ENCODE results near the gene ULK2. TPM values are rescaled to one million over a fixed set of nuclear protein-coding genes. Genes with fewer than 3 reads are reported as not detected.

Gene ULK2
- total RNA-seq, 4 donors from 2014 or later: 31.6 to 54.8 (median 45.9) TPM

DNA sequence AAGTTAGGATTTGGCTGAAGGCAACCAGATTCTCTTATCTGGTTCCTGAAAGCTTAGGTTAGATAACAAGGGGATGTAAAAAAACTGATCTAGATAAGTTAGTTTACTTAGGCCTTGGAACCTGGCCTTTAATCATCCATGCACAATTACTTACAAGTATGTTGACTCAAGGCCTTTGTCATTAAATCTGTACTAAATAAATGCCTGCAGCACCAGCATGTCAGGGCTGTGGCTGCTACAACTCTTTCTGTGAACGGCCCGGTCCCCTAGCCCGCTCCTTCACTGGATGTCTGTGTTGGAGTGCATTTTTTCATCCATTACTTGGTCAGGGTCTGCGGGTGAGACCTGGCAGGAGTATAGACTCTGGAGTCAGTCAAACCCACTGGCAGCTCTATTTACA is 71.3 kb downstream of the ULK2 start:
- Histone ChIP-seq H3K36me3 (peaks cover 15 to 98% (median 15%) of the 10 kb centered on the region in 3 donors), H3K4me1 (no peaks in the 10 kb centered on the region), H3K27ac (no peak overlapping the region), H3K4me3 (no peak overlapping the region), H3K27me3 (no peaks in the 10 kb centered on the region), H3K9me3 (peaks cover 0 to 9% (median 0%) of the 10 kb centered on the region in 4 donors)
- WGBS, 2 donors: 92 to 99% methylated on average over 4 of the region's 4 CpGs
- DNase-seq (ENCODE audit: low spot score in 2 of 2): no peak
- TF ChIP-seq, protein P1, sequence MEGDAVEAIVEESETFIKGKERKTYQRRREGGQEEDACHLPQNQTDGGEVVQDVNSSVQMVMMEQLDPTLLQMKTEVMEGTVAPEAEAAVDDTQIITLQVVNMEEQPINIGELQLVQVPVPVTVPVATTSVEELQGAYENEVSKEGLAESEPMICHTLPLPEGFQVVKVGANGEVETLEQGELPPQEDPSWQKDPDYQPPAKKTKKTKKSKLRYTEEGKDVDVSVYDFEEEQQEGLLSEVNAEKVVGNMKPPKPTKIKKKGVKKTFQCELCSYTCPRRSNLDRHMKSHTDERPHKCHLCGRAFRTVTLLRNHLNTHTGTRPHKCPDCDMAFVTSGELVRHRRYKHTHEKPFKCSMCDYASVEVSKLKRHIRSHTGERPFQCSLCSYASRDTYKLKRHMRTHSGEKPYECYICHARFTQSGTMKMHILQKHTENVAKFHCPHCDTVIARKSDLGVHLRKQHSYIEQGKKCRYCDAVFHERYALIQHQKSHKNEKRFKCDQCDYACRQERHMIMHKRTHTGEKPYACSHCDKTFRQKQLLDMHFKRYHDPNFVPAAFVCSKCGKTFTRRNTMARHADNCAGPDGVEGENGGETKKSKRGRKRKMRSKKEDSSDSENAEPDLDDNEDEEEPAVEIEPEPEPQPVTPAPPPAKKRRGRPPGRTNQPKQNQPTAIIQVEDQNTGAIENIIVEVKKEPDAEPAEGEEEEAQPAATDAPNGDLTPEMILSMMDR (IDR thresholded peaks at IDR 0.05): no peak
- TF ChIP-seq EP300 (IDR thresholded peaks at IDR 0.05) (no peak), POLR2A (IDR thresholded peaks at IDR 0.05) (no peak)

- no peak overlapping the region for H3K4me3 ChIP-seq
- 93% methylated on average over 3 of the region's 3 CpGs for WGBS, 2 donors
- DNase-seq (ENCODE audit: low spot score in 2 of 2): no peak
- peaks cover 8 to 94% (median 15%) of the 10 kb centered on the region in 3 donors for H3K36me3 ChIP-seq
- TF ChIP-seq, protein P1 (IDR thresholded peaks at IDR 0.05): no peak
- no peak for TF ChIP-seq POLR2A (IDR thresholded peaks at IDR 0.05)
- no peak for TF ChIP-seq EP300 (IDR thresholded peaks at IDR 0.05)
- H3K27me3 ChIP-seq: no peaks in the 10 kb centered on the region
- no peak overlapping the region for H3K27ac ChIP-seq
- H3K4me1 ChIP-seq: peaks cover 0 to 6% (median 0%) of the 10 kb centered on the region in 4 donors
- peaks cover 0 to 7% (median 0%) of the 10 kb centered on the region in 4 donors for H3K9me3 ChIP-seq
These were observed 75.7 kb downstream of the ULK2 start for GRCh38 chr17:19791918-19792550.

DNA sequence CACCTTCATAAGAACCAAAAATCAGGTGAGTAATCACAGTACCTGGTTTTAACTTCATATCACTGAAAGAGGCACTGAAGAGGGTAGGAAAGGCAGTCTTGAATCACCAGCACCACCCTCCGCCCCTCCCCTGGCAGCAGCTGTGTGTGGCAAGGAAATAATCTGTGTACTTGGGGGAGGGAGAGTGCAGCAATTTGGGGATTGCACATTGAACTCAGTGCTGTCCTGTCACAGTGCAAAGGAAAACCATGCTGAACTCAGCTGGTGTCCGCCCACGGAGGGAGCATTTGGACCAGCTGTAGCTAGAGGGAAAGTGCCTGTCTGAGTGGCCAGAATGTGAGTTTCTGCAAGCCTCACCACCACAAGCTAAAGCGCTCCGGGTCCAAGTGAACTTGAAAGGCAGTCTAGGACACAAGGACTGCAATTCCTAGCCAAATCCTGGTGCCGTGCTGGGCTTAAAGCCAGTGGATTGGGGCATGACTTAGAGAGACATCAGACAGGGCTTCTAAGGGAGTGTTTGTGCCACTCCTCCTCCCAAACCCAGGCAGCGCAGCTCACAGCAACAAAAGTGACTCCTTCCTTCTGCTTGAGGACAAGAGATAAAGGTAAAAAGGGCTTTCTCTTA is 79.9 kb downstream of the ULK2 start:
- no peaks in the 10 kb centered on the region for H3K9me3 ChIP-seq
- H3K27me3 ChIP-seq: no peaks in the 10 kb centered on the region
- no peak for DNase-seq (ENCODE audit: low spot score in 2 of 2)
- H3K4me1 ChIP-seq: peaks cover 0 to 6% (median 0%) of the 10 kb centered on the region in 4 donors
- H3K4me3 ChIP-seq: no peak overlapping the region
- H3K36me3 ChIP-seq: peaks cover 0 to 74% (median 4%) of the 10 kb centered on the region in 3 donors
- 89 to 94% methylated on average over 7 of the region's 7 CpGs for WGBS, 2 donors
- TF ChIP-seq EP300 (IDR thresholded peaks at IDR 0.05) (no peak), POLR2A (IDR thresholded peaks at IDR 0.05) (no peak)
- TF ChIP-seq, protein P1 (IDR thresholded peaks at IDR 0.05): no peak
- H3K27ac ChIP-seq: no peak overlapping the region

GRCh38 chr17:19785854-19786253 is 81.9 kb downstream of the ULK2 start:
- peaks cover 0 to 6% (median 0%) of the 10 kb centered on the region in 4 donors for H3K4me1 ChIP-seq
- WGBS, 2 donors: 61 to 67% methylated on average over 4 of the region's 4 CpGs
- peaks cover 0 to 75% (median 0%) of the 10 kb centered on the region in 3 donors for H3K36me3 ChIP-seq
- no peak for DNase-seq (ENCODE audit: low spot score in 2 of 2)
- no peak overlapping the region for H3K4me3 ChIP-seq
- no peaks in the 10 kb centered on the region for H3K27me3 ChIP-seq
- no peak overlapping the region for H3K27ac ChIP-seq
- no peaks in the 10 kb centered on the region for H3K9me3 ChIP-seq
- TF ChIP-seq POLR2A (IDR thresholded peaks at IDR 0.05): no peak
- TF ChIP-seq, protein P1 (IDR thresholded peaks at IDR 0.05): no peak
- TF ChIP-seq EP300 (IDR thresholded peaks at IDR 0.05): no peak
